Measurements from ENCODE around the gene ZNF212. TPM values are rescaled to one million over a fixed set of nuclear protein-coding genes. Genes with fewer than 3 reads are reported as not detected.

Gene ZNF212
- total and polyA plus RNA-seq, 9 of the 15 experiments (the other 6 are each of a cell fraction or from before 2014, with no cell fraction given) = 1.8 to 21.4 (median 7.2) TPM

- intact Hi-C loops (cut with micrococcal nuclease) (no loop called here), in situ Hi-C loops (cut with MboI) (no loop called here)
- ChIA-PET POLR2A (interaction anchor here (0.6 kb wide), 1 partner anchor 18 kb away, joined by 5 read pairs; no protein-coding TSS in a partner anchor), CTCF (ENCODE audit: low intra/inter-chr PET ratio) (no interaction called here)
- H3K36me3 ChIP-seq (ENCODE audit: control insufficient read depth, insufficient read depth, low read length) = peaks cover 8% of the 10 kb centered on the region; the same call in 1 of the 3 replicates
- H3K9me3 ChIP-seq (replicated peaks; ENCODE audit: control insufficient read depth, insufficient read depth, low read depth, low read length) = no peaks in the 10 kb centered on the region
- H3K4me2 ChIP-seq (ENCODE audit: insufficient read depth, low read length) = no peak overlapping the region
- ATAC-seq = no peak
- no peak overlapping the region for H3K27ac ChIP-seq (ENCODE audit: extremely low read depth, low read depth, low read length)
- peaks cover 41 to 75% of the 10 kb centered on the region in 2 experiments for H3K27me3 ChIP-seq (ENCODE audit: control insufficient read depth in 2 of 2, insufficient read depth in 2 of 2, low read length in 2 of 2)
- DNase-seq (ENCODE audit: extremely low read depth in 1 of 4, low spot score in 3 of 4) = no peak
- FAIRE-seq = no peak
- H4K20me1 ChIP-seq (replicated peaks; ENCODE audit: control insufficient read depth, insufficient read depth, low read length) = peaks cover 13% of the 10 kb centered on the region
- peaks cover 0 to 26% of the 10 kb centered on the region in 2 experiments; a peak in 2 of 5 replicates for H3K4me1 ChIP-seq (replicated peaks in 1 of 2; ENCODE audit: control insufficient read depth in 2 of 2, insufficient read depth in 2 of 2, low read length in 2 of 2)
- no peaks in the 10 kb centered on the region for H3K9me1 ChIP-seq (ENCODE audit: control insufficient read depth, insufficient read depth, low read length)
- H2AFZ ChIP-seq (ENCODE audit: low read depth, low read length) = no peak overlapping the region
- BruUV-seq (replicated peaks) = no TSS peak
- H3K9ac ChIP-seq (ENCODE audit: insufficient read depth in 1 of 2, low read depth in 2 of 2, low read length in 2 of 2) = 0 out of 4 replicates have a peak overlapping the region, but pooled peaks of 1 of the 2 experiments have one; percentile 43
- 35% methylated on average over 8 of the region's 8 CpGs for WGBS (ENCODE audit: insufficient coverage, low coverage, missing lambda C conversion rate)
- H3K4me3 ChIP-seq = no peak overlapping the region
- H3K79me2 ChIP-seq (ENCODE audit: control insufficient read depth, insufficient read depth, low read length) = no peaks in the 10 kb centered on the region
- TF ChIP-seq ATF1 (CRISPR knock-in tag; IDR thresholded peaks at IDR 0.05) (no peak), ATF1 (tag; IDR thresholded peaks at IDR 0.05) (no peak), ESRRB (CRISPR knock-in tag; IDR thresholded peaks at IDR 0.05; ENCODE audit: borderline replicate concordance) (no peak), ZBTB49 (CRISPR knock-in tag; IDR thresholded peaks at IDR 0.05; ENCODE audit: borderline replicate concordance) (no peak), RBFOX2 (IDR thresholded peaks at IDR 0.05; ENCODE audit: low read depth, low read length) (0 out of 2 replicates have a peak, but pooled peaks have one; percentile 12), USF1 (CRISPR knock-in tag; IDR thresholded peaks at IDR 0.05) (peak; percentile 4; the same call in 1 of the 2 replicates), DEAF1 (CRISPR knock-in tag; IDR thresholded peaks at IDR 0.05) (no peak), ZNF23 (CRISPR knock-in tag; IDR thresholded peaks at IDR 0.05) (no peak), CLOCK (CRISPR knock-in tag; IDR thresholded peaks at IDR 0.05; ENCODE audit: borderline replicate concordance) (no peak), GATAD2A (IDR thresholded peaks at IDR 0.05) (no peak), ZNF655 (CRISPR knock-in tag; IDR thresholded peaks at IDR 0.05) (no peak)
Observed at GRCh38 chr7:149280661-149281507, 41.4 kb downstream of the ZNF212 start.

Data from K562 (cell line).